HTERT RPE-1 (cell line): Measurements from ENCODE around the gene ZGRF1.
"Not testable (repeated sequence)": the region's sequence is repeated elsewhere in the genome, so short reads cannot be mapped to it uniquely, and the experiment has no call there.

Source experiments
- in situ Hi-C: fragments of 300-500 bp; cut with MboI; formaldehyde crosslinking; loops from 4 replicates; pipeline ENCODE4 v1.14.3; 2020; ENCODE audit warnings: low sequenced_read_pairs

Gene ZGRF1, protein sequence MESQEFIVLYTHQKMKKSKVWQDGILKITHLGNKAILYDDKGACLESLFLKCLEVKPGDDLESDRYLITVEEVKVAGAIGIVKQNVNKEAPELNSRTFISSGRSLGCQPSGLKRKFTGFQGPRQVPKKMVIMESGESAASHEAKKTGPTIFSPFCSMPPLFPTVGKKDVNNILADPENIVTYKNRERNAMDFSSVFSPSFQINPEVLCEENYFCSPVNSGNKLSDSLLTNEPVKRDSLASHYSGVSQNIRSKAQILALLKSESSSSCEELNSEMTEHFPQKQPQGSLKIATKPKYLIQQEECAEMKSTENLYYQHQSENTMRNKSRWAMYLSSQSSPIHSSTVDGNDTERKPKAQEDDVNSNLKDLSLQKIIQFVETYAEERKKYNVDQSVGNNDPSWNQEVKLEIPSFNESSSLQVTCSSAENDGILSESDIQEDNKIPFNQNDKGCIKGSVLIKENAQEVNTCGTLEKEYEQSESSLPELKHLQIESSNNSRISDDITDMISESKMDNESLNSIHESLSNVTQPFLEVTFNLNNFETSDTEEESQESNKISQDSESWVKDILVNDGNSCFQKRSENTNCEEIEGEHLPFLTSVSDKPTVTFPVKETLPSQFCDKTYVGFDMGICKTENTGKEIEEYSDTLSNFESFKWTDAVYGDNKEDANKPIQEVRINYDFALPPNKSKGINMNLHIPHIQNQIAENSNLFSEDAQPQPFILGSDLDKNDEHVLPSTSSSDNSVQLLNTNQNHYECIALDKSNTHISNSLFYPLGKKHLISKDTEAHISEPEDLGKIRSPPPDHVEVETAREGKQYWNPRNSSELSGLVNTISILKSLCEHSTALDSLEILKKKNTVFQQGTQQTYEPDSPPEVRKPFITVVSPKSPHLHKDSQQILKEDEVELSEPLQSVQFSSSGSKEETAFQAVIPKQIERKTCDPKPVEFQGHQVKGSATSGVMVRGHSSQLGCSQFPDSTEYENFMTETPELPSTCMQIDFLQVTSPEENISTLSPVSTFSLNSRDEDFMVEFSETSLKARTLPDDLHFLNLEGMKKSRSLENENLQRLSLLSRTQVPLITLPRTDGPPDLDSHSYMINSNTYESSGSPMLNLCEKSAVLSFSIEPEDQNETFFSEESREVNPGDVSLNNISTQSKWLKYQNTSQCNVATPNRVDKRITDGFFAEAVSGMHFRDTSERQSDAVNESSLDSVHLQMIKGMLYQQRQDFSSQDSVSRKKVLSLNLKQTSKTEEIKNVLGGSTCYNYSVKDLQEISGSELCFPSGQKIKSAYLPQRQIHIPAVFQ (N-terminal part only)

DNA sequence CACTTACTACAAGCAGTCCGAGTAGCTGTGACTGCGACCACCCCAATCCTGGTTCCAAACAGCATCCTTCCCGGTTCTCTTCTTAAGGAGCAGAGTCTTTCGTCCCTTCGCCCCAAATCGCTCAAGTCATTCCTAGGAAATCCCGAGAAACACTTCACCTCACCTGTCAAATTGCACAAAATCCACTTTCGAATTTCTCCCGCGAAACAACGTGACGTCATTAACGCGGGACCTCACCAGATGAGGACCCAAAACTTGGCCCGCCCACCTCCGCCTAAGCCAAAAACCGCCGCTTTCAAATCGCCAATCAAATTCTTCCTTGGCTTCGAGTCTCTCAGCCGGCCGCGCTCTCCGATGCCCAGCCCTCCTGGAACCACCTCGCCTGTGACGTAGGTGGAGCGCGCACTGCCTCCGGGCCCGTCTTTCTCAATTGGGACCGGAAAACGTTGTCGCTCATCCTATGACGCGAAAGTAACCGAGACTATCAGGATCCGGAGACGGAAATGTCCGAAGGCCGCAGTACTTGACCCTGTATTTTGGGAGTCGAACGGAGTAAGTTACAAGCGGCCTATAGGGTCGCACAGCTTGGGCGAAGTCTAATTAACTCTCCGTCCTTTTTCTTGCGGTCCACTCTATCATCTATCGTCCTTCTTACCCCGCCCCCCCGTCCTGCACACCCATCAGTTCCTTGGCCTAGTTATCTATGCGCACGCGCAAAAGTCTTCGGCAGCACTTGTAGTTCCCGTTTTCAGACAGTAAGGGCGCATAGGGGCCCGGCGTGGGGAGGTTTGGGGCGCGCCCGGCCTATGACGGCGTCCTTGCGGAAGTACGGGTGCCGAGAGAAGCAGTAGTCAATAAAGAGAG is at the start of gene ZGRF1, which contains the start of gene LARP7:
Gene ZGRF1 (minus strand): TSS at position 222 of the 864 bp plus-strand sequence. CDS start 3,733 bp downstream, outside the sequence.
Gene LARP7 (plus strand): TSS at position 456 of the 864 bp plus-strand sequence. CDS start 7,527 bp downstream, outside the sequence.
- in situ Hi-C loops = no loop called here

DNA sequence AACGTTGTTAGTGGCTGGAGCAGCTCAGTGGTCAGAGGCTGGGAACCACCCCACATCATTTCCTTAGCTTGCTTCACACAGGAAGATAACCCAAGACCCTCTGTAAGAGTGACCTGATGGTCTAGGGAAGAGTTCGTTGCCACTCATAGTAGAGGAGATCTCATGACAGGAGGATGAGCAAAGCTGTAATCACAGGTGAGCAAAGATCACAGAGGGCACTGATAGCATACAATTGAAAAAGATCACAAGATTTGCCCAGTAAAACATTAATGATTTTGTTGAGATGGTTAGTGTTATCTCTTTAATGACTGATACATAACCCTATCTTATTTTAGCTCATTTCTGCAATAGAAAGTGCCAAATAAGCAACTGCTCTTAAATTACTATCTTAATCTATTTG is 44.3 kb upstream of the ZGRF1 start:
- in situ Hi-C loops = no loop called here

DNA sequence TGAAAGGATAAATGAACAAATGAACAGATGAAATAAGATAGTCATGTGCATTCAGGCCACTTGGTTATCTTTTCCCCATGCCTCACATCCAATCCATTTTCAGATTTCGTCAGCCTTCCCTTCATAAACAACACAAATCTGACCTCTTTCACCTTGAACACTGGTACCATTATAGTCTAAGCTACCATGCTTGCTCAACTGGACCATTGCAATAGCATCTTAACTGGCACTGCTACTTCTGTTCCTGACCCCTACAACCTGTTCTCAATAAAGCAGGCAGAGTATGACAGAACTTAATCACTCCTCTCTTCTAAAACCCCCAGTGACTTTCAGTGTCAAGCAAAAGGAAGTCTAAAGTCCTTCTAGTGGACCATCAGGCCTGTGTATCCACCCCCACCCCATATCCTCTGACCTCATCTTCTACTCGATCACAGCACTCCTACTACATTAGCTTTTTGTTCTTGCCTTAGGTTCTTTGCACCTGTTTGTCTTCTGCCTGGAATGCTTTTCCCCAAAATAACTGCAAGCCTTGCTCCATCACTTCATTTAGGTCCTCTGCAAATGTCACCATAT is 40.9 kb upstream of the ZGRF1 start:
- in situ Hi-C loops = no loop called here

DNA sequence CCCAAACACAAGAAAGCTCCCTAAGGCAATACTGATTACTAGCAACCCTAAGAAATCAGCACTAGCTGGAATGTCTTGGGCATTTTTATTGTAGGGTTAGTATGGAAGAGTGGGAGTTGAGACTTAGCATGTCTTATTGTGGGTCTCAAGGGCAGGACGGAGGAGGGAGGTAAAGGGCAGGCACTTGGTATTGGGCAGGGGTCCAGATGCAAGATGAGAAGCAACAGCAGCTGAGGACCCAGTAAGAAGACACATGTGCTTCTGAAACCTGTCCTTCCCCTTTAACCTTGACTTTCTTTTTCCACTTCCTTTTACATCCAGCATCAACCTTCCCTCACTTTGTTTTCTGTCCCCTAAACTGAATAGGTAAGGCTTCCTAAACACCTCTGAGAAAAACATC is 37.7 kb upstream of the ZGRF1 start:
- in situ Hi-C loops = no loop called here

DNA sequence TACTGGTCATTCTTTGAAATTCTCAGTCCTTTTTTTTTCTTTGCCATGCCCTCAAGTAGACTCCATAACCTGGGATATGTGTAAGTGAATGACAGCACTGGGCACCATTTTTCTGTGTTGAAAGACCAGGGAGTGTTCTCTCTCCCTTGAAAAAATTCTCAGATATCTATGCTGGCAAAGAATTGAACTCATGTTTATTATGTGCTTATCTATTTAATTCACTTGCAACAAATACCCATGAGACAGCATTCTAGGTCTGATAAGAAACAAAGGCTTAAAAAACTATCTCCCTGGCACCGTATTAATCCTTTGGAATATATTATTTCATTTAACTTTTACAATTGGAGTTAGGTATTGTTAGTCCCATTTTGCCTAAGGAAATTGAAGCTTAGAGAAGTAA is 37.0 kb upstream of the ZGRF1 start:
- in situ Hi-C loops = no loop called here

DNA sequence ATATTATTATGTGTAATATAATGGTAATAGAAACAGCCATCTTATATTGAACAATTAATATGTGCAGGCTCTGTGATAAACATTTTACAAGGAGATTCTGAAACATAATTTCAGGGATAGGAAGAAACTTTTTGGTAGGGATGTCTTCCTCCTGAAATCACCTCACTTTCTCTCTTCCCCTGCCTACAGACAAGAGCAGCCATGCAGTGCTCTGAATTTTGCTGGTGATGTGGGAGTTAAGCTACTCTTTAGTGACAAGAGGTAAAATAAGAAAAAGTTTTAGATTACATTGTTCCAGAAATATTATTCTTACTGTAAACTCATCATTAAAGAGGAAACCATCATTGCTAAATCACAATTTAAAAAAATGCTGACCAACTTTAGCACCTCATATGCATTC is 36.4 kb upstream of the ZGRF1 start:
- in situ Hi-C loops = no loop called here

DNA sequence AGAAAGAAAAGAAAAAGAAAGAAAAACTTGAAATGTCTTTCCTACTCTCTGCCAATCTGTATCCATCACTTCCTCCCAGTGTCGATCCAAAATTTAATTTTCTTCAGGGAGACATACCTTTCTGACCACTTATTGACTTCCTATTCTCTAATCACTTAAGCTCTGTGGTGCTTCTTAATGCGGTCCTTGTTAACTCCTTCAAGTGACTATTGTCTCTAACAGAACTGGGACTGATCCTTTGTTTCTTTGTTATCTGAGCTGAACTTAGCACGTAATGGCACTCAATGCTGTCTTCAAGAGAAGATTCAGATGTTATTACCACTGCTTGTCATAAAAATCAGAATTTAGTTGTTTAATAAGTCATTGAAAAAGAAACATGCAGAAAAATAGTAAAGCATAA is 31.4 kb upstream of the ZGRF1 start:
- in situ Hi-C loops = no loop called here

DNA sequence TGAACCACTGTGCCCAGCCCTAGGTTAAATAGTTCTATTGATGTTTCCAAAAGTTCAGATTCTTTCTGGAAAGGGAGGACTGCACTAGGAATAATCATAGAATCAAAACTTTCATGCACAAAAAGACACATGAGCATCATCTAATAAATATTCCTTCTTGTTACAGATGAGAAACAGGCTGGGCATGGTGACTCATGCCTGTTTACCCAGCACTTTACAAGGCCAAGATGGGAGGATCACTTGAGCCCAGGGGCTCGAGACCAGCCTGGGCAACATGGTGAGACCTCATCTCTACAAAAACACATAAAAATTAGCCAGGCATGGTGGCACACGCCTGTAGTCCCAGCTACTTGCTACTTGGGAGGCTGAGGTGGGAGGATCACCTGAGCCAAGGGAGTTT is 27.9 kb upstream of the ZGRF1 start:
- in situ Hi-C loops = no loop called here

DNA sequence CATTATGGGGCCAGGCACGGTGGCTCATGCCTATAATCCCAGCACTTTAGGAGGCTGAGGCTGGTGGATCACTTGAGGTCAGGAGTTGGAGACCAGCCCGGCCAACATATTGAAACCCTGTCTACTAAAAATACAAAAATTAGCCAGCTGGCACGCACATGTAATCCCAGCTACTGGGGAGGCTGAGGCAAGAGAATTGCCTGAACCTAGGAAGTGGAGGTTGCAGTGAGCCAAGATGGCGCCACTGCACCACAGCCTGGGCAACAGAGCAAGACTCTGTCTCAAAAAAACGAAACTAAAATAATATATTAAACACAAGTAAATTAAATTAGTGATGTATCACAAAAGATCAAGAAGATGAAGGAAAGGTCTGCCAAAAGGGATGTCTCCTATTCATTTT is 19.4 kb upstream of the ZGRF1 start:
- in situ Hi-C loops = not testable (repeated sequence)

DNA sequence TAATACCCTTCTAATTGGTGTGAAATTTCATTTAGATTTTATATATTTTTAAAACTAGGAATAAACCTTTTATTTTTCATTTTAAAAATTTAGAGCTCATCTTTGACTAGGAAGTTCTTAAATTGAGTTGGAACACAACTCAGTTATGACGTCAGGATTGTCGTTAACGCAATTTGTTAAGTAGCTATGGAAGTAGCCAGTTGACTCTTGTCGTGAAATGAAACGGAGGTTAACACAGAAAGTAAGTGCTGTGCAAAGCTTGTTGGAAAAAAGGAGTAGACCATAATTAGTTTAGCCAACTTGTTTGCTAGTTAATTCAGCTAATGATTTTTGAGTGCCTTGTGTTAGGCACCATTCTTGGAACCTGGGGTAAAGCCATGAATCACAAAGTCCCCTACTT is 18.6 kb upstream of the ZGRF1 start:
- in situ Hi-C loops = no loop called here

DNA sequence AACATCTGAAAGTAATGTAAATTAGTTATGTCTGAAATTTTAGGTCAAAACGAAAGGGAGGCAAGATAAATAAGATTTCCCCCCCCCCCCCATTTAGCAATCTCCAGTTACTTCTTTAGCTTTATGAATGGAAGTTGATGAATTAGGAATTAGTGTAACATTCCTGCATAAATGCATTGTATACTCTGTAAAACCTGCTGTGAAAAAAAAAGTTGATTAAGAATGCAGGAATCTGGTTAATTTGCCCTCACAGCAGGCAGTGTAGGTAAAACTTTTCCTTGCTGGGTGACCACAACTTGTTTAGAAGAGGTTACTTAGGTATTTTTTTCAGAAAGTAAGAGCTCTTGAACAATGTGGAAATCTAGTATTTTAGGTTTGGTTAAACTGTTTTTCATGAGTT is 15.5 kb upstream of the ZGRF1 start:
- in situ Hi-C loops = no loop called here

DNA sequence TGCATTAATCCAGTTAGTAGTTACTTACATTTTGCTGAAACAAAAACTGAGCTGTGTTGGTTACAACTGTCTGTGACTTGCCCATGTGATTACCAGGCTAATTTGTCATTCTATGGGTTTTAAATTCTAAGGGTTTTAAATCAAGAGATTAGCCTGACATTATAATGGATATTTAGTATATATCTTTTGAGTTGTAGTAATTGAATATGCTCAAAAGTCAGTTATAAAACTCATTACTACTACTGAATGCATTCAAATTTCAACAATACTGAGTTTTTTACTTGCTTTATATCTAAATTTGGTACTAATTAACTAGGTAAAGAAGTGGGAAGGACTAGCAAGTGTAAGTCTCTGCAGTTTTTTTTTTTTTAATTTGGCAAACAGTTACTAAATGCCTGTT is 14.9 kb upstream of the ZGRF1 start:
- in situ Hi-C loops = no loop called here

DNA sequence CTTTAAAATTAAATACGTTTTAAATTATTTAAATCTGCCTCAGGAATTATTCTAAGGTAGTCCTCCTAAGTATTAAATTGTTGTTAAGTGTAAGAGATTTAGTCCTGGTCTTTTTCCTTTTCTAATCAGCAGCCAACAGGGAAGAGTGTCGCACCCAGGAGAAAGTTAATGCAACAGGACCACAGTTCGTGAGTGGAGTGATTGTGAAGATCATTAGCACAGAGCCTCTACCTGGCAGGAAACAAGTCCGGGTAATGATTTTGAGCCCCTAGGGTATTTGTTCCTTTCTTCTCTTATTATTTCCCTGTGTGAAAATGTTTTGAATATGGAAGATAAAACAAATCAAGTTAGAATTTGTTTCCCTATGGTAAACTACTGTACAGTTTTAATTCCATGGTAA is 13.6 kb upstream of the ZGRF1 start:
- in situ Hi-C loops = no loop called here

DNA sequence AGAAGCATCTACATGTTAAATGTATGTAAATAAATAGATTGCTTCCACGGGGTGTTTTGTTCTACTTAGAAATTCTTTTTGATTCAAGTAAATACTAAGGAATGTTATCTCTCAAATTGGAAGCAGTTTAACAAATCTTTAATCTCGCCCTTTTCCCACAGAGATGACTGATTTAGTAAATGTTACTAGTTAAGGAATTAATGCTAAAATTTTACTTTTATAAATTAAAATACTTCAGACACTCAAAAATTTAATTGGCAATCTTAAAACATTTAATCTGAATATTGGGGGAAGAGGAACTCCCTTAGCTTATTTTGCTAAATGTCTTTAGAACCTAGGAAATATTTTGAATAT is 12.3 kb upstream of the ZGRF1 start:
- in situ Hi-C loops = no loop called here

DNA sequence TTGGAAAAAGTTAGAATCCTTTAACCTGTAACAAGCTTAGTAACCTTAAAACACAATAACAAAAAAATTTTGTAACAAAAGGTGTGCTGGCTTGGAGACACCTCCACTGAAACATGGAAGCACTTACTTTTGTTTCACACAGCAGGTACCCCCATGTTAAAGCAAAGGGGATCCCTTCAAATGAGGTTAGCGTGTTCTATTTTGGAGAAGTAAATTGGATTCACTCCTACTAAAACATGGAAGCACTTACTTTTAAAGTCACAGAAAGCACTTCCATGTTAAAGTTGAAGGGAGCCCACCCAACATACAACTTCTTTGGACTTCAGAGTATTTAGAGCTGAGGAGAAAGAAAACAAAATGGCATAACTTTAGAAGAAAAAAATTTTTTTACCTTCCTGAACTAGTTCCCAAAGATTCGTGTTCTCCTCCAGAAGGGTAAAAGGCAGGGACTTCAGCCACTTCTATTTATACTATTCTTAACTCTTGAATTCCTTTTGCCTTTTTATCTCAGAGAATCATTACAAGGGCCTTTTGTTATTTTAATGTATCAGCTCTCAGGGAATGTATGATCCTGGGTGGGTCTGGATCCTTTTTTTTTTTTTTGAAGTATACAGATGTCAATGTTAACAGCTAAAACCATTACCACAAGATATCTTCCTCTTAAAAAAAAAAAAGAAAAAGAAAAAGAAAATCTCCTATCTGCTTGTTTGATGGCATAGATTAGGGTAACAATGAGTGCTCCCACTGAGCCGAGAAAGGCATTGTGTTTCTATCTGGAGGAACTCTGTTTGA is 11.8 kb upstream of the ZGRF1 start:
- in situ Hi-C loops = no loop called here

DNA sequence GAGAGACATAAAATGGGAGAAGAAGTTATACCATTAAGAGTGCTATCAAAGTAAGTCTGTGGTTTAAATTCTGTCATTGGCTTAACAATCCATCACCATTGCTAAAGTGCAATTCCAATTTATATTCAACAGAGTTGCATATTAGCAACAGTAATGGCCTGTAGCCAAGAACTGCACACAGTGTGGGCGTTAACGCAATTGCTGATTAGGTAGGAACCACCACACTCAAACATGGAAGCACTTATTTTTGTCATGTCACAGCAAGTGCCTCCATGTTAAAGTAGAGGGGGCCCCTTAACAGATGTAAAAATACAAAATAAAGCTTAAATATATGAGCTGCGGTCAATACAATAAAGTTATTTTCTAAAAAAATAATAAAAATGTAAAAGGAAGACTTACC is 11.1 kb upstream of the ZGRF1 start:
- in situ Hi-C loops = no loop called here

DNA sequence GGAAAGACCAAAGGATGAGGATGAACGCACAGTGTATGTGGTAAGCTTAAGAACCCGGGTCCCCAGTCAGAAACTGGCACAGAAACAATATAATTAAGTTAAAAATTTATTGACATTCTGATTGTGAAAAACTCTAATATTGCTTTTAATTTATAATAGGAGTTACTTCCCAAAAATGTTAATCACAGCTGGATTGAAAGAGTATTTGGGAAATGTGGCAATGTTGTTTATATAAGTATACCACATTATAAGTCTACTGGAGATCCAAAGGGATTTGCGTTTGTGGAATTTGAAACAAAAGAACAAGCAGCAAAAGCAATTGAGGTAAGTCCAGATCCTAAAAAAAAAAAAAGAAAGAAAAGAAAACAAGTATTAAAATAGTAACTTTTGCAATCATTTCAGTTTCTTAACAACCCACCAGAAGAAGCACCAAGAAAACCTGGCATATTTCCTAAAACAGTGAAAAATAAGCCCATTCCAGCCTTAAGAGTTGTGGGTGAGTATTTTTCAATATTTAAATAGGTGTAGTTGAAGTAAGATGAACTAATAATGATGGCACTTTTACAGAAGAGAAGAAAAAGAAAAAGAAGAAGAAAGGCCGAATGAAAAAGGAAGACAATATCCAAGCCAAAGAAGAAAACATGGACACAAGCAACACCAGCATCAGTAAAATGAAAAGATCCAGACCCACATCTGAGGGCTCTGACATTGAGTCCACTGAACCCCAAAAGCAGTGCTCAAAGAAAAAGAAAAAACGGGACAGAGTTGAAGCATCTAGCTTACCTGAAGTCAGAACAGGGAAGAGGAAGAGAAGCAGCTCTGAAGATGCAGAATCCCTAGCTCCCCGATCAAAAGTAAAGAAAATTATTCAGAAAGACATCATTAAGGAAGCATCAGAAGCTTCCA is 10.2 kb upstream of the ZGRF1 start:
- in situ Hi-C loops = no loop called here
